ENCODE data around the gene CARD10. TPM values are rescaled to one million over a fixed set of nuclear protein-coding genes. Genes with fewer than 3 reads are reported as not detected.

Gene CARD10
- total RNA-seq, 4 donors from 2014 or later: 2.6 to 5.7 (median 4.4) TPM

- TF ChIP-seq POLR2A (IDR thresholded peaks at IDR 0.05): no peak
- no peak for TF ChIP-seq CTCF (IDR thresholded peaks at IDR 0.05 in 4 of 5, conservative IDR thresholded peaks at IDR 0.05 in 1 of 5)
- no peaks in the 10 kb centered on the region for H3K9me3 ChIP-seq
- no peaks in the 10 kb centered on the region for H3K27me3 ChIP-seq
- no peak overlapping the region for H3K4me3 ChIP-seq
- ATAC-seq: peak; percentile 4 to 8
- no peak for DNase-seq
- no peaks in the 10 kb centered on the region for H3K36me3 ChIP-seq
- intact Hi-C loops (cut with DNase I; ENCODE audit: low total_unique reads): no loop called here
- H3K27ac ChIP-seq: peak overlapping the region in 3 of 4 donors; percentile 55 to 82 (median 70)
- H3K4me1 ChIP-seq: peaks cover 21 to 61% of the 10 kb centered on the region in 2 donors
- in situ Hi-C loops (cut with MboI; ENCODE audit: low sequenced_read_pairs in 4 of 4): no loop called here
Measured at GRCh38 chr22:37500745-37501609, 18.2 kb downstream of the CARD10 start.

GRCh38 chr22:37499789-37500540 is 19.2 kb downstream of the CARD10 start:
- ATAC-seq (no peak), DNase-seq (no peak)
- Histone ChIP-seq H3K27me3 (no peaks in the 10 kb centered on the region), H3K36me3 (no peaks in the 10 kb centered on the region), H3K9me3 (no peaks in the 10 kb centered on the region), H3K4me3 (no peak overlapping the region), H3K4me1 (peaks cover 21 to 56% of the 10 kb centered on the region in 2 donors), H3K27ac (peak overlapping the region in 3 of 4 donors; percentile 55 to 82 (median 70))
- TF ChIP-seq CTCF (IDR thresholded peaks at IDR 0.05 in 4 of 5, conservative IDR thresholded peaks at IDR 0.05 in 1 of 5): no peak
- TF ChIP-seq POLR2A (IDR thresholded peaks at IDR 0.05): no peak
- intact Hi-C loops (cut with DNase I; ENCODE audit: low total_unique reads): no loop called here
- in situ Hi-C loops (cut with MboI; ENCODE audit: low sequenced_read_pairs in 4 of 4): no loop called here

- Histone ChIP-seq H3K36me3 (no peaks in the 10 kb centered on the region), H3K27me3 (no peaks in the 10 kb centered on the region), H3K9me3 (no peaks in the 10 kb centered on the region), H3K4me3 (no peak overlapping the region), H3K4me1 (peaks cover 21 to 48% of the 10 kb centered on the region in 2 donors), H3K27ac (peak overlapping the region in 3 of 4 donors; percentile 34 to 82 (median 55))
- intact Hi-C loops (cut with DNase I; ENCODE audit: low total_unique reads): no loop called here
- in situ Hi-C loops (cut with MboI; ENCODE audit: low sequenced_read_pairs in 4 of 4): no loop called here
- ATAC-seq (no peak), DNase-seq (no peak)
- no peak for TF ChIP-seq CTCF (IDR thresholded peaks at IDR 0.05 in 4 of 5, conservative IDR thresholded peaks at IDR 0.05 in 1 of 5)
- TF ChIP-seq POLR2A (IDR thresholded peaks at IDR 0.05): no peak
Measured at GRCh38 chr22:37499027-37499707, 20.0 kb downstream of the CARD10 start.

GRCh38 chr22:37498289-37498909 is 20.8 kb downstream of the CARD10 start:
- Histone ChIP-seq H3K4me1 (peaks cover 21 to 42% of the 10 kb centered on the region in 2 donors), H3K27ac (no peak overlapping the region), H3K36me3 (no peaks in the 10 kb centered on the region), H3K27me3 (no peaks in the 10 kb centered on the region), H3K4me3 (no peak overlapping the region), H3K9me3 (no peaks in the 10 kb centered on the region)
- in situ Hi-C loops (cut with MboI; ENCODE audit: low sequenced_read_pairs in 4 of 4): no loop called here
- intact Hi-C loops (cut with DNase I; ENCODE audit: low total_unique reads): no loop called here
- no peak for DNase-seq
- ATAC-seq: no peak
- TF ChIP-seq POLR2A (IDR thresholded peaks at IDR 0.05): no peak
- TF ChIP-seq CTCF (IDR thresholded peaks at IDR 0.05 in 4 of 5, conservative IDR thresholded peaks at IDR 0.05 in 1 of 5): peak in 4 of 5 experiments; percentile 14 to 39 (median 26)
